Measurements from ENCODE around the gene SLC37A1.

Gene SLC37A1

GRCh38 chr21:42546433-42546832, 32.8 kb downstream of the SLC37A1 start:
- H3K27me3 ChIP-seq (ENCODE audit: low read length): no peaks in the 10 kb centered on the region
- H3K9me2 ChIP-seq (replicated peaks; ENCODE audit: insufficient read depth, low read length): no peaks in the 10 kb centered on the region
- no peak overlapping the region for H3K4me2 ChIP-seq (ENCODE audit: low read depth, low read length, poor library complexity, severe bottlenecking)

DNA sequence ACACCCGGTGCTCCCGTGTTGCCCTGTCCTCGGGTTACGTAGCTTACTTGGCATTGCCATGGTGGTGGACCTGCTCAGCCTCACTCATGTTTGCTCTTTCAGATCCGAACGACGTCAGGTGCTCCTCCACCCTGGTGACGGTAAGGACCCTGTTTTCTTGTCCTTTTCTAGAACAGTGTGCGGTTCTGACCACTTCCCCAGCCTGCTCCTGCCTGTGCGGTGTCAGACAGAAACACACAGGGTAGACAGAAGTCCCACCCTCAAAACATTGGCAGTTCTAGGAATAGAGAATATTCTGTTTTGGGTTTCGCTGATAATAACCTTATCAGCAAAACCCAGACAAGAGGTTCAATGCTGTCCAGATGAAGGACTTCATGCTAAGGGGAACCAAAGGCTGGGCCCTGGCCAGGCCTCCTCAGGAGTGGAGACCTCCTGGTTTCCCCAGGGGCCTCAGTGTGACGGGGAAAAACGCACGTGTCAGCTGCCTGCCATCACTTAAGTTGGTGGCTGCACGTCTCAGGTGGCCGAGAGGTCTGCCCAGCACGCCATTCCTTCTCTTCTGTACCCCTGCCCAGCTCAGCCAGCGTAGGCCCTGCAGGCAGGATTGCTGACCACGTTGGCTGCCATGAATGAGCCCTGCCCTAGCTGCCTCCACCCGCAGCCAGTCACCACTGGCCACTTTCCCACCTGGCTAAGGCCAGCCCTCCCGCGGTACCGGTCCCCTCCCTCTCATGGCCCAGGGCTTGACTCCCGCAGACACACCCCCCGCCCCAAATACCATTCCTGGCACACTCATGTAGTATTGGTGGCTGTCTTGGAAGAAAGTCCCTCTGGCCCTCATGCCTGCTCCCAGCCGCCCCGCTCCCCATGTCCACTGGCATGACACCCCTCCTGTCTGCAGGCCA, 33.6 kb downstream of the SLC37A1 start:
- H3K4me2 ChIP-seq (ENCODE audit: low read depth, low read length, poor library complexity, severe bottlenecking): no peak overlapping the region
- no peaks in the 10 kb centered on the region for H3K9me3 ChIP-seq (ENCODE audit: insufficient read depth, low read length)
- no peak overlapping the region for H3K9ac ChIP-seq (ENCODE audit: low read length)
- H3F3A ChIP-seq (ENCODE audit: insufficient read depth): no peaks in the 10 kb centered on the region; the same call in 1 of the 2 replicates
- H3K27ac ChIP-seq (ENCODE audit: low read depth, low read length): no peak overlapping the region
- H3K36me3 ChIP-seq (ENCODE audit: low read length): peaks cover 5% of the 10 kb centered on the region; the same call in 1 of the 2 replicates
- H3K79me2 ChIP-seq (ENCODE audit: insufficient read depth, low read length): no peaks in the 10 kb centered on the region
- no peak overlapping the region for H2AFZ ChIP-seq (ENCODE audit: low read depth, low read length, severe bottlenecking)
- TF ChIP-seq EZH2phosphoT487 (conservative IDR thresholded peaks at IDR 0.05; ENCODE audit: low read length): no peak
- no peak for TF ChIP-seq CTCF (IDR thresholded peaks at IDR 0.05; ENCODE audit: insufficient read depth, low read length, poor library complexity, severe bottlenecking)
- H4K20me1 ChIP-seq (ENCODE audit: low read depth, low read length): no peaks in the 10 kb centered on the region
- no peaks in the 10 kb centered on the region for H3K27me3 ChIP-seq (ENCODE audit: low read length)
- H3K9me2 ChIP-seq (replicated peaks; ENCODE audit: insufficient read depth, low read length): no peaks in the 10 kb centered on the region
- H3K4me3 ChIP-seq (ENCODE audit: insufficient read depth, low read length, poor library complexity, severe bottlenecking): no peak overlapping the region

More at GRCh38 chr21:42546433-42546832, 32.8 kb downstream of the SLC37A1 start:
- H4K20me1 ChIP-seq (ENCODE audit: low read depth, low read length): no peaks in the 10 kb centered on the region
- H2AFZ ChIP-seq (ENCODE audit: low read depth, low read length, severe bottlenecking): no peak overlapping the region
- TF ChIP-seq EZH2phosphoT487 (conservative IDR thresholded peaks at IDR 0.05; ENCODE audit: low read length): no peak
- no peak for TF ChIP-seq CTCF (IDR thresholded peaks at IDR 0.05; ENCODE audit: insufficient read depth, low read length, poor library complexity, severe bottlenecking)
- no peak overlapping the region for H3K9ac ChIP-seq (ENCODE audit: low read length)
- H3K36me3 ChIP-seq (ENCODE audit: low read length): peaks cover 5% of the 10 kb centered on the region; the same call in 1 of the 2 replicates
- H3K79me2 ChIP-seq (ENCODE audit: insufficient read depth, low read length): no peaks in the 10 kb centered on the region
- no peaks in the 10 kb centered on the region; the same call in 1 of the 2 replicates for H3F3A ChIP-seq (ENCODE audit: insufficient read depth)
- no peak overlapping the region for H3K27ac ChIP-seq (ENCODE audit: low read depth, low read length)
- no peaks in the 10 kb centered on the region for H3K9me3 ChIP-seq (ENCODE audit: insufficient read depth, low read length)
- H3K4me3 ChIP-seq (ENCODE audit: insufficient read depth, low read length, poor library complexity, severe bottlenecking): no peak overlapping the region

GRCh38 chr21:42547906-42548365, 34.3 kb downstream of the SLC37A1 start:
- TF ChIP-seq CTCF (IDR thresholded peaks at IDR 0.05; ENCODE audit: insufficient read depth, low read length, poor library complexity, severe bottlenecking): no peak
- no peak for TF ChIP-seq EZH2phosphoT487 (conservative IDR thresholded peaks at IDR 0.05; ENCODE audit: low read length)
- H3K9me2 ChIP-seq (replicated peaks; ENCODE audit: insufficient read depth, low read length): no peaks in the 10 kb centered on the region
- H2AFZ ChIP-seq (ENCODE audit: low read depth, low read length, severe bottlenecking): no peak overlapping the region
- no peaks in the 10 kb centered on the region for H3K9me3 ChIP-seq (ENCODE audit: insufficient read depth, low read length)
- no peaks in the 10 kb centered on the region for H3K27me3 ChIP-seq (ENCODE audit: low read length)
- no peak overlapping the region for H3K9ac ChIP-seq (ENCODE audit: low read length)
- H3K27ac ChIP-seq (ENCODE audit: low read depth, low read length): no peak overlapping the region
- H3K36me3 ChIP-seq (ENCODE audit: low read length): peaks cover 5% of the 10 kb centered on the region; the same call in 1 of the 2 replicates
- no peak overlapping the region for H3K4me2 ChIP-seq (ENCODE audit: low read depth, low read length, poor library complexity, severe bottlenecking)
- no peaks in the 10 kb centered on the region for H3K79me2 ChIP-seq (ENCODE audit: insufficient read depth, low read length)
- no peak overlapping the region for H3K4me3 ChIP-seq (ENCODE audit: insufficient read depth, low read length, poor library complexity, severe bottlenecking)
- no peaks in the 10 kb centered on the region for H4K20me1 ChIP-seq (ENCODE audit: low read depth, low read length)
- H3F3A ChIP-seq (ENCODE audit: insufficient read depth): peaks cover under 1% of the 10 kb centered on the region; the same call in 1 of the 2 replicates
